GM19438 (cell line): Measurements from ENCODE around the gene DGKB.

Experiments used
- ATAC-seq: cut with Tn5 transposase; IDR thresholded peaks from one replicate; pipeline ENCODE4 v1.9.1; 2021; ENCODE audit warnings: low read depth; ENCODE audit not compliant: unreplicated experiment

Gene DGKB

DNA sequence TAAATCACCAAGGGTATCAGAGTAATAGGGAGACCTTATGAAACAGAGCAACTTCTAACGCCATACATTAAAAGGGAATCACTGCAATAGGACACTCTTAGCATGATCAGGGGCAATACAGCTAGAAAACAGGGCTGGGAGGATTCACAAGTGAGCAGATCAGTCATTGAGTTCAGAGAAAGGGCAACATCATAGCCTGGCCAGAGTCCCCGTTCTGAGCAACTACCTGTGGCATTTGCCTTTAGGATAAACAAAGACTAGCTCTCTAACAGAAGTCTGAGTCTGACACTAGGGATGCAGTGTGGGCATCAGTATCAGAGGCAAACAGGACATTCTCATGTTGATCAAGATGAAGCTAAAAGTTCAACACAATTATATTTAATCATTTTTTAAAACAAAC lies 297.9 kb downstream of the DGKB start:
- ATAC-seq: no peak

- ATAC-seq: no peak
Measured at GRCh38 chr7:14602851-14603250, 299.7 kb downstream of the DGKB start.

GRCh38 chr7:14600766-14601367 lies 301.7 kb downstream of the DGKB start:
- no peak for ATAC-seq

GRCh38 chr7:14598978-14599377 lies 303.6 kb downstream of the DGKB start:
- ATAC-seq: no peak

GRCh38 chr7:14596421-14596820 lies 306.1 kb downstream of the DGKB start:
- ATAC-seq: no peak

DNA sequence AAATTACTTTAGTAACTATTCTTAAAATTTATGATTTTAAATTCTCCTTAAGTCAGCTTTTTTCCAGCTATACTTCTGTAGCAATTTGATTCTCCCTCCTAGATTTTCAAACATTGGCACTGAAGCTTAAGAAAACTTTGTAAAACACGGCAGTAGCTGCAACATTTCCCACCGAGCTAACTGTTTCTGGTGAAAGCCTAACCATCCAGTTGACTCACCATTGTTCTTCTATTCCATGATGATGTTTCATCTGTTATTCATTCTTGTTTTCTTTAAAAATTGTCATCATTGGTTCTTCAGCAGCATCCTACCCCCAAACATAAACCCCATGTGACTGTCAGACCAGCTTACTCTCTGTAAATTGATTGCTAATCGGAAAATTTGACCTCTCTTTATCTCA lies 312.3 kb downstream of the DGKB start:
- no peak for ATAC-seq

DNA sequence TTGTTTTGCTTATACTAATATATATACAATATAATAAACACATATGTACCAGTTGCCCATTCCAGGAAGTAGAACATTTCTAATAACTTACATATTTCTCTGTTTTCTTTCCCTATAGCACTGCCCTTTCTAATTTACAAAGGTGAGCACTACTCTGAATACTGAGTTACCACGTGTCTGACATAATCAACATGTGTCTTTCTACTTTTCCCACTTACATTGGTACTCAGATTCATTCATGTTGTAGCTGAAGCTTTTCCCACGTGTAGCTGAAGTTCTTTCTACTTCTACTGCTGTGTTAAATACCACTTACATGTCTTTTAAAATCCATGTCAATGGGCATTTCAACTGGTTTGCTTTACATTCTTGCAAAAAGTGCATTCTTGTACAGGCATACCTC lies 317.3 kb downstream of the DGKB start:
- no peak for ATAC-seq

GRCh38 chr7:14583518-14583917 lies 319.0 kb downstream of the DGKB start:
- ATAC-seq: no peak

- no peak for ATAC-seq
Measured at GRCh38 chr7:14582010-14582409, 320.5 kb downstream of the DGKB start.

GRCh38 chr7:14579971-14580370 lies 322.6 kb downstream of the DGKB start:
- ATAC-seq: no peak

DNA sequence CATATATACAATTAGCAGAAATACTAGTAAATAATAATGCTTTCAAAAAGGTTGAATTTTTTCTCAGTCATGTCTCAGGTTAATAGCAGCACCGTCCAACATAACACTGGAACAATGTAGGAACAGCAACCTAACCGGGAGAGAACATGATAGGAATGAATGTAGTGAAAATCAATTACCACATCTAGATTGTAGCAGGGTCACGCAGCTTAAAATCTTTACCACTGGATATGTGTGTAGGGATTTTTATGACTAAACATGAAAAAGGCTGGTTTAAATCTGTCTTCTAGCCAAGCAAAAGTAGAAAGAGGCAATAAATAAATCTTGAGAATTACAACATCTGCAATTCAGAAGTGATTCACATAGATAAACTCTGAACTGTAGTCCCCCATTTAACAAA lies 326.0 kb downstream of the DGKB start:
- ATAC-seq: no peak

DNA sequence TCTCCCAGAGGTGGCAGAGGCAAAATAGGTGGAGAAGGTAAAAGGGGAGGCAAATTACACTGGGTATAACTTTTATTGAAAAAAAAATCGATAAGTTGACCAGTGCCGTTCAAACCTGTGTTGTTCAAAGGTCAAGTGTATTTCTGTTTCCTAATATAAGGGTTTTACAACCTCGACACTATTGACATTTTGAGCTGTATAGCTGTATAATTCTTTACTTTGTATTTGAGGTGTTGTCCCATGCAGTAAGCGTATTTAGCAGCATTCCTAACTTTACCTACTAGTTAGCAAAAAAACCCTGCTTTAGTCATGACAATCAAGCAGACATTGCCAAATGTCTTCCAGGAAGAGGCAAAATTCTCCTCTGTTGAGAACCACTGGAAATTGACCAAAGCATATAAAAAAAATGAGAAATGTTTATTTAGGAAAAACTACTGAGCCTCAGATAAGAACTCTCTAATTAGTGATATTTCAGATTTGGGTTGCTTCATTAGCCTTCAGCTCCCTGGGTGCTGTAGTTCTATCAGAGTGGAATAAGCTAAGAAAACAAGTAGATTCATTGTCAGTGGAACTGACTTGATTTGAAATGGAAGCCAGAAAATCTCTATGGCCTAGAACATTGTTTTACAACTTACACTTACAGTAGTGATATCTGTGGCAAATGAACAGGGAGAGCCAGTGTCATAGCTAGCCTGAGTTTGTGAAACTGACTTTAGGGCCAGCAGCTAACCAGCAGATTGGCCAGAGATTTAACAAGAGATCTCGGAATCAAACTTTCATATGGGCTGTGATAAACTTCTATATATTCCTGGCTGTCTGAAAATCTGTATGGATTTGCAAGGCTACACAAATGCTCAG lies 331.6 kb downstream of the DGKB start:
- no peak for ATAC-seq

- ATAC-seq: no peak
Measured at GRCh38 chr7:14552060-14552459, 350.5 kb downstream of the DGKB start.

- ATAC-seq: no peak
Measured at GRCh38 chr7:14551310-14551709, 351.2 kb downstream of the DGKB start.

GRCh38 chr7:14542624-14543023 lies 359.9 kb downstream of the DGKB start:
- ATAC-seq: no peak

- ATAC-seq: no peak
Measured at GRCh38 chr7:14521183-14521582, 381.4 kb downstream of the DGKB start.

DNA sequence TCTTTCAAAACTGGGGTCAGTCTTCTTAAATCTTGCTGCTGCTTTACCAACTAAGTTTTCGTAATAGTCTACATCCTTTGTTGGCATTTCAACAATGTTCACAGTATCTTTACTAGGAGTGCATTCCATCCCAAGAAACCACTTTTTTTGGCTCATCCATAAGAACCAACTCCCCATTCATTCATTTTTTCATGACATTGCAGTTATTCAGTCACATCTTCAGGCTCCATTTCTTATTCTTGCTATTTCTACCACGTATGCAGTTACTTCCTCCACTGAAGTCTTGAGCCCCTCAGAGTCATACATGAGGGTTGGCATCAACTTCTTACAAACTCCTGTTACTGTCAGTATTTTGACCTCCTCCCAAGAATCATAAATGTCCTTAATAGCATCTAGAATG lies 392.3 kb downstream of the DGKB start:
- ATAC-seq: no peak

DNA sequence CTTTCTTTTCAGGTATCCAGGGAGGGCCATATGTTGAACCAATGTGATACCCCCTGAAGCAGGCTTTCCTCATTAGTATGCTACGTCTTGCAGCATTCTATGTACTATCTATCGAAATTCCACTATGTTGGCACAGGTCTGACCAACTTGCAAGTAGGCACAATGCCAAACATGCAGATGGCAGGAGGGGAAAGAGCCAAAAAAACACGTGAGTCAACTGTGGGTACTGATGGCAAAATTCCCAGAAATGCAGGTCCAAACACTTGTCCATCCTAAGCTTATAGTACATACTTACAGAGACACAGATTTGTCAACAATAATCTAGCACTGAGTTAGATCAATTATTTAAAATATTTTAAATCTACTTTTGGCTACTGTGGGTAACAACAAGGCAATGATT lies 394.9 kb downstream of the DGKB start:
- no peak for ATAC-seq

- ATAC-seq: no peak
Measured at GRCh38 chr7:14505906-14506305, 396.6 kb downstream of the DGKB start.

DNA sequence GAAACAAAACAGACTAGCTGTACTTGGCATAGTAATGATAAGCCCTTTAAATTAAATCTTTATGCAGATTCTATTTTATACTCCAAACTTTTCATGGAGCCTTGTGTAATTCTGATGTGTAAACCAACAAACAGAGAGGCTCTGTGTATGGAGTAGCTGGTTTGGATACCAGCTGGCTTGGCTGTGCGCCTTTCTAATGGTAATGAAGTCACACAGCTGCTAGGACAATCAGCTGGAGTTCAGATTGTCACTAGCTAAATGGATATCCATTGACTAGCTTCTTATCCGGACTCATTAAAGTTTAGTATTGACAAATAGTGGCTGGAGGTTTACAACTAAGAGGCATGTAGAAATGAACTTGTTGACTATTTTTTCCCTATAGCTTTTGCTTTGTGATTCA lies 398.4 kb downstream of the DGKB start:
- ATAC-seq: no peak

- no peak for ATAC-seq
Measured at GRCh38 chr7:14503623-14504022, 398.9 kb downstream of the DGKB start.

GRCh38 chr7:14501436-14501835 lies 401.1 kb downstream of the DGKB start:
- ATAC-seq: no peak
